Measurements from ENCODE around the gene PCDHGC5.

Gene PCDHGC5

GRCh38 chr5:141513627-141514329 is 24.9 kb downstream of the PCDHGC5 start:
- DNase-seq: peak; percentile 6

GRCh38 chr5:141514330-141515133 is 25.7 kb downstream of the PCDHGC5 start:
- no peak for DNase-seq

GRCh38 chr5:141515141-141515540 is 26.3 kb downstream of the PCDHGC5 start:
- no peak for DNase-seq

GRCh38 chr5:141515946-141516671 is 27.2 kb downstream of the PCDHGC5 start:
- no peak for DNase-seq

- DNase-seq: no peak
Measured at GRCh38 chr5:141516672-141517025, 27.8 kb downstream of the PCDHGC5 start.

GRCh38 chr5:141517312-141517711 is 28.4 kb downstream of the PCDHGC5 start:
- DNase-seq: no peak

- no peak for DNase-seq
Measured at GRCh38 chr5:141517880-141518617, 29.2 kb downstream of the PCDHGC5 start.

GRCh38 chr5:141518618-141519015 is 29.7 kb downstream of the PCDHGC5 start:
- DNase-seq: no peak

GRCh38 chr5:141519605-141520565 is 31.0 kb downstream of the PCDHGC5 start:
- no peak for DNase-seq

- DNase-seq: no peak
Measured at GRCh38 chr5:141521244-141521781, 32.4 kb downstream of the PCDHGC5 start.

GRCh38 chr5:141522301-141522700 is 33.4 kb downstream of the PCDHGC5 start:
- no peak for DNase-seq

GRCh38 chr5:141523991-141524390 is 35.1 kb downstream of the PCDHGC5 start:
- no peak for DNase-seq

- peak; percentile 84 for DNase-seq
Measured at GRCh38 chr5:141524604-141525597, 36.0 kb downstream of the PCDHGC5 start.

- no peak for DNase-seq
Measured at GRCh38 chr5:141525653-141526052, 36.8 kb downstream of the PCDHGC5 start.

GRCh38 chr5:141527426-141527825 is 38.5 kb downstream of the PCDHGC5 start:
- DNase-seq: no peak

- no peak for DNase-seq
Measured at GRCh38 chr5:141528291-141528984, 39.6 kb downstream of the PCDHGC5 start.

GRCh38 chr5:141529002-141529401 is 40.1 kb downstream of the PCDHGC5 start:
- no peak for DNase-seq

- no peak for DNase-seq
Measured at GRCh38 chr5:141529873-141530272, 41.0 kb downstream of the PCDHGC5 start.

- DNase-seq: no peak
Measured at GRCh38 chr5:141532726-141533125, 43.8 kb downstream of the PCDHGC5 start.

- DNase-seq: no peak
Measured at GRCh38 chr5:141533897-141534296, 45.0 kb downstream of the PCDHGC5 start.

Measured in NCI-H2029 treated with DMSO at 0.1 percent for 48 hours (cell line).